Activated CD4-positive, alpha-beta T cell treated with anti-CD3 and anti-CD28 coated beads for 36 hours (primary cell): ENCODE data around the gene SULT2B1. TPM values are rescaled to one million over a fixed set of nuclear protein-coding genes. Genes with fewer than 3 reads are reported as not detected.
A peak's percentile ranks its signal among the peaks of the same experiment; 100 is the strongest.

Experiments used
- ATAC-seq: fragments of 200-7000 bp; cut with Tn5 transposase; one replicate; pipeline ENCODE4 v1.10.0; 2021; ENCODE audit warnings: mild to moderate bottlenecking, moderate library complexity
- CTCF ChIA-PET: fragments of 350-600 bp; sonication (Branson Sonifier 250); formaldehyde crosslinking; loops from one replicate; lab custom pipeline; 2021; ENCODE audit warnings: antibody characterized with exemption; lab: Charles Lee
- POLR2A ChIA-PET: fragments of 350-600 bp; sonication (Branson Sonifier 250); formaldehyde crosslinking; loops from one replicate; lab custom pipeline; 2021; ENCODE audit warnings: antibody characterized with exemption, inconsistent platforms; lab: Charles Lee
- DNase-seq: peaks from one replicate; pipeline ENCODE4 v3.0.0-alpha.2; 2020
- H3K27ac Mint-ChIP-seq: one replicate; pipeline ENCODE4 v1.8.0; 2021; ENCODE audit warnings: mixed read lengths
- H3K27me3 Mint-ChIP-seq: one replicate; pipeline ENCODE4 v1.8.0; 2021; ENCODE audit warnings: mixed read lengths
- H3K36me3 Mint-ChIP-seq: one replicate; pipeline ENCODE4 v1.8.0; 2021; ENCODE audit warnings: low read depth, mixed read lengths
- H3K4me1 Mint-ChIP-seq: one replicate; pipeline ENCODE4 v1.8.0; 2021; ENCODE audit warnings: mixed read lengths
- H3K4me3 Mint-ChIP-seq: one replicate; pipeline ENCODE4 v1.8.0; 2021; ENCODE audit warnings: mild to moderate bottlenecking, moderate library complexity, mixed read lengths
- H3K9me3 Mint-ChIP-seq: one replicate; pipeline ENCODE4 v1.8.0; 2021; ENCODE audit warnings: low read depth, mixed read lengths
- intact Hi-C, 2 experiments: fragments of 100-400 bp; cut with DNase I in 1 of 2; cut with micrococcal nuclease in 1 of 2; formaldehyde crosslinking; loops; one replicate each; pipeline versions ENCODE4 v1.14.2 to v1.15.1; 2022 to 2024; cut with DNase I, micrococcal nuclease
- total RNA-seq, 2 experiments: library from RNA; stranded (reverse); gene quantifications; one replicate each; pipeline ENCODE4 v1.2.3, GENCODE V29; 2021

The SULT2B1 gene
- total RNA-seq, 2 experiments from 2014 or later = not detected

GRCh38 chr19:48547722-48548121 is 4.2 kb upstream of the SULT2B1 start:
- Mint-ChIP-seq H3K9me3 (no peaks in the 10 kb centered on the region), H3K4me3 (no peak overlapping the region)

GRCh38 chr19:48548253-48548911 is 3.6 kb upstream of the SULT2B1 start:
- ChIA-PET CTCF (no interaction called here), POLR2A (no interaction called here)
- Mint-ChIP-seq H3K36me3 (no peaks in the 10 kb centered on the region), H3K4me3 (no peak overlapping the region), H3K27ac (no peak overlapping the region), H3K27me3 (peaks cover 2% of the 10 kb centered on the region), H3K4me1 (no peaks in the 10 kb centered on the region), H3K9me3 (no peaks in the 10 kb centered on the region)
- DNase-seq = no peak
- no peak for ATAC-seq
- intact Hi-C loops = no loop called here

More at GRCh38 chr19:48547722-48548121, 4.2 kb upstream of the SULT2B1 start:
- no peaks in the 10 kb centered on the region for H3K36me3 Mint-ChIP-seq
- no peak for DNase-seq
- intact Hi-C loops = no loop called here
- POLR2A ChIA-PET = no interaction called here
- ATAC-seq = no peak
- no peaks in the 10 kb centered on the region for H3K4me1 Mint-ChIP-seq
- no peak overlapping the region for H3K27ac Mint-ChIP-seq
- H3K27me3 Mint-ChIP-seq = peaks cover 2% of the 10 kb centered on the region
- CTCF ChIA-PET = no interaction called here

GRCh38 chr19:48549380-48549779 is 2.6 kb upstream of the SULT2B1 start:
- H3K4me3 Mint-ChIP-seq = no peak overlapping the region
- ATAC-seq (no peak), DNase-seq (no peak)
- H3K4me1 Mint-ChIP-seq = no peaks in the 10 kb centered on the region
- POLR2A ChIA-PET = no interaction called here
- CTCF ChIA-PET = interaction anchor here (0.6 kb wide), 1 partner anchor 684 kb away, joined by 3 read pairs; no protein-coding TSS in a partner anchor
- peaks cover 2% of the 10 kb centered on the region for H3K27me3 Mint-ChIP-seq
- no peak overlapping the region for H3K27ac Mint-ChIP-seq
- H3K9me3 Mint-ChIP-seq = no peaks in the 10 kb centered on the region
- intact Hi-C loops = no loop called here
- H3K36me3 Mint-ChIP-seq = no peaks in the 10 kb centered on the region

- H3K4me3 Mint-ChIP-seq = no peak overlapping the region
- H3K36me3 Mint-ChIP-seq = no peaks in the 10 kb centered on the region
- H3K27me3 Mint-ChIP-seq = peaks cover 2% of the 10 kb centered on the region
- H3K4me1 Mint-ChIP-seq = no peaks in the 10 kb centered on the region
- H3K9me3 Mint-ChIP-seq = no peaks in the 10 kb centered on the region
- CTCF ChIA-PET = interaction anchor here (0.8 kb wide), 1 partner anchor 23 kb away, joined by 5 read pairs; no protein-coding TSS in a partner anchor
- POLR2A ChIA-PET = no interaction called here
- no peak overlapping the region for H3K27ac Mint-ChIP-seq
- no peak for ATAC-seq
- DNase-seq = no peak
- intact Hi-C loops = no loop called here
These were observed 692 bp downstream of the SULT2B1 start for GRCh38 chr19:48552406-48553322.

- no peak for ATAC-seq
- no peaks in the 10 kb centered on the region for H3K9me3 Mint-ChIP-seq
- no peaks in the 10 kb centered on the region for H3K4me1 Mint-ChIP-seq
- peaks cover 6% of the 10 kb centered on the region for H3K27me3 Mint-ChIP-seq
- H3K4me3 Mint-ChIP-seq = no peak overlapping the region
- H3K27ac Mint-ChIP-seq = no peak overlapping the region
- H3K36me3 Mint-ChIP-seq = no peaks in the 10 kb centered on the region
- DNase-seq = no peak
- POLR2A ChIA-PET = no interaction called here
- intact Hi-C loops = no loop called here
- CTCF ChIA-PET = interaction anchor here (0.8 to 1.0 kb wide), 2 partner anchors 24 to 30 kb away, joined by 3 to 5 read pairs; no protein-coding TSS in a partner anchor
These were observed 1.9 kb downstream of the SULT2B1 start for GRCh38 chr19:48553676-48554384.

- Mint-ChIP-seq H3K4me3 (no peak overlapping the region), H3K9me3 (no peaks in the 10 kb centered on the region), H3K4me1 (no peaks in the 10 kb centered on the region), H3K36me3 (no peaks in the 10 kb centered on the region), H3K27me3 (peaks cover 10% of the 10 kb centered on the region), H3K27ac (no peak overlapping the region)
- DNase-seq (no peak), ATAC-seq (no peak)
- ChIA-PET CTCF (interaction anchor here (1.0 kb wide), 1 partner anchor 30 kb away, joined by 3 read pairs; no protein-coding TSS in a partner anchor), POLR2A (no interaction called here)
- intact Hi-C loops = no loop called here
These were observed 2.6 kb downstream of the SULT2B1 start for GRCh38 chr19:48554385-48555091.

GRCh38 chr19:48556163-48556562 is 4.2 kb downstream of the SULT2B1 start:
- H3K4me3 Mint-ChIP-seq = no peak overlapping the region
- DNase-seq (no peak), ATAC-seq (no peak)
- ChIA-PET POLR2A (no interaction called here), CTCF (no interaction called here)
- no peaks in the 10 kb centered on the region for H3K4me1 Mint-ChIP-seq
- no peak overlapping the region for H3K27ac Mint-ChIP-seq
- no peaks in the 10 kb centered on the region for H3K36me3 Mint-ChIP-seq
- peaks cover 10% of the 10 kb centered on the region for H3K27me3 Mint-ChIP-seq
- intact Hi-C loops = no loop called here
- H3K9me3 Mint-ChIP-seq = no peaks in the 10 kb centered on the region

- ChIA-PET POLR2A (no interaction called here), CTCF (no interaction called here)
- ATAC-seq = no peak
These were observed 4.9 kb downstream of the SULT2B1 start for GRCh38 chr19:48556825-48557224.

GRCh38 chr19:48558018-48558684 is 6.2 kb downstream of the SULT2B1 start:
- DNase-seq = no peak
- no peak overlapping the region for H3K4me3 Mint-ChIP-seq
- H3K9me3 Mint-ChIP-seq = no peaks in the 10 kb centered on the region
- peaks cover 10% of the 10 kb centered on the region for H3K27me3 Mint-ChIP-seq
- no peaks in the 10 kb centered on the region for H3K4me1 Mint-ChIP-seq
- ATAC-seq = peak; percentile 30
- ChIA-PET POLR2A (no interaction called here), CTCF (interaction anchor here (0.7 kb wide), 2 partner anchors 25 to 128 kb away, joined by 3 read pairs; no protein-coding TSS in a partner anchor)
- no peak overlapping the region for H3K27ac Mint-ChIP-seq
- intact Hi-C loops = no loop called here
- no peaks in the 10 kb centered on the region for H3K36me3 Mint-ChIP-seq

More at GRCh38 chr19:48556825-48557224, 4.9 kb downstream of the SULT2B1 start:
- intact Hi-C loops = no loop called here
- no peak for DNase-seq
- H3K9me3 Mint-ChIP-seq = no peaks in the 10 kb centered on the region
- no peaks in the 10 kb centered on the region for H3K36me3 Mint-ChIP-seq
- no peak overlapping the region for H3K27ac Mint-ChIP-seq
- H3K4me1 Mint-ChIP-seq = no peaks in the 10 kb centered on the region
- H3K4me3 Mint-ChIP-seq = no peak overlapping the region
- H3K27me3 Mint-ChIP-seq = peaks cover 10% of the 10 kb centered on the region

- H3K4me3 Mint-ChIP-seq = no peak overlapping the region
- H3K27ac Mint-ChIP-seq = no peak overlapping the region
- intact Hi-C loops = no loop called here
- H3K36me3 Mint-ChIP-seq = no peaks in the 10 kb centered on the region
- no peaks in the 10 kb centered on the region for H3K4me1 Mint-ChIP-seq
- DNase-seq = no peak
- ATAC-seq = no peak
- peaks cover 8% of the 10 kb centered on the region for H3K27me3 Mint-ChIP-seq
- CTCF ChIA-PET = interaction anchor here (0.6 kb wide), 1 partner anchor 423 kb away, joined by 4 read pairs; no protein-coding TSS in a partner anchor
- no peaks in the 10 kb centered on the region for H3K9me3 Mint-ChIP-seq
- POLR2A ChIA-PET = no interaction called here
These were observed 8.1 kb downstream of the SULT2B1 start for GRCh38 chr19:48560095-48560530.
